ENCODE results near the gene CFAP107.
"Not testable (repeated sequence)": the region's sequence is repeated elsewhere in the genome, so short reads cannot be mapped to it uniquely, and the experiment has no call there.

The CFAP107 gene

DNA sequence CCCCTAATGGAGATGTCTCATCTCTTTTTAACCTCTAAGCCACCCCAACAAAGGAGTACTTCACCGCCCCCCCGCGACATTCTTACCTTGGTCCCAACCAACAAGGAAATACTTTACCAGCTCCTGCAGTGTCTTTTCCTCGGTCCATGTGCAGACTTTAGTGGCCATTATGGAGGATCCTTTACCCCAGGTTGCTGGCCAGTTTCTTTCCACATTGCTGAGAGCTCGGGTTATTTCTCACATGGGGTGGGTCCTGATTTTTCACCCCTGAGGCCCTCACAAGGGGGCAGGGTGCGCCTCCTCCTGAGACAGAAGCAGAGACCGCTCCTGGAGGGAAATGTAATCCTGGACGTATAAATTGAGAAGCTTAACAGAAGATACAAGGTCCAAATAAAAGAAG is 33.1 kb upstream of the CFAP107 start:
- Histone ChIP-seq H3K4me3 (ENCODE audit: low read depth in 1 of 5, low read length in 5 of 5) (no peak overlapping the region), H3K4me1 (ENCODE audit: control insufficient read depth in 5 of 5, insufficient read depth in 5 of 5, low read length in 5 of 5) (peaks cover 2 to 44% (median 35%) of the 10 kb centered on the region in 5 donors), H3K9me3 (ENCODE audit: control insufficient read depth in 5 of 5, low read length in 5 of 5) (no peaks in the 10 kb centered on the region), H3K27ac (ENCODE audit: low read depth, low read length) (no peak overlapping the region), H3K36me3 (ENCODE audit: control insufficient read depth in 5 of 5, insufficient read depth in 5 of 5, low read length in 5 of 5) (no peaks in the 10 kb centered on the region), H3K9ac (ENCODE audit: low read length in 5 of 5) (no peak overlapping the region), H3K27me3 (ENCODE audit: control insufficient read depth in 5 of 5, insufficient read depth in 4 of 5, low read length in 5 of 5) (no peaks in the 10 kb centered on the region)

DNA sequence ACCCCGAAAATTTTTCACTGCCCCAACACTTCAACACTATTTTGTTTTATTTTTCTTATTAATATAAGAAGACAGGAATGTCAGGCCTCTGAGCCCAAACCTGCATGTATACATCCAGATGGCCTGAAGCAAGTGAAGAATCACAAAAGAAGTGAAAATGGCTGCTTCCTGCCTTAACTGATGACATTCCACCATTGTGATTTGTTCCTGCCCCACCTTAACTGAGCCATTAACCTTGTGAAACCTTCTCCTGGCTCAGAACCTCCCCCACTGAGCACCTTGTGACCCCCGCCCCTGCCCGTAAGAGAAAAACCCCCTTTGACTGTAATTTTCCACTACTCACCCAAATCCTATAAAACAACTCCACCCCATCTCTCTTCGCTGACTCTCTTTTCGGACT is 32.3 kb upstream of the CFAP107 start:
- H3K27ac ChIP-seq (ENCODE audit: low read depth, low read length); H3K36me3 ChIP-seq (ENCODE audit: control insufficient read depth in 5 of 5, insufficient read depth in 5 of 5, low read length in 5 of 5); H3K9me3 ChIP-seq (ENCODE audit: control insufficient read depth in 5 of 5, low read length in 5 of 5); H3K27me3 ChIP-seq (ENCODE audit: control insufficient read depth in 5 of 5, insufficient read depth in 4 of 5, low read length in 5 of 5); H3K4me3 ChIP-seq (ENCODE audit: low read depth in 1 of 5, low read length in 5 of 5); H3K9ac ChIP-seq (ENCODE audit: low read length in 5 of 5): not testable (repeated sequence)
- peaks cover 2 to 42% (median 34%) of the 10 kb centered on the region in 5 donors for H3K4me1 ChIP-seq (ENCODE audit: control insufficient read depth in 5 of 5, insufficient read depth in 5 of 5, low read length in 5 of 5)

DNA sequence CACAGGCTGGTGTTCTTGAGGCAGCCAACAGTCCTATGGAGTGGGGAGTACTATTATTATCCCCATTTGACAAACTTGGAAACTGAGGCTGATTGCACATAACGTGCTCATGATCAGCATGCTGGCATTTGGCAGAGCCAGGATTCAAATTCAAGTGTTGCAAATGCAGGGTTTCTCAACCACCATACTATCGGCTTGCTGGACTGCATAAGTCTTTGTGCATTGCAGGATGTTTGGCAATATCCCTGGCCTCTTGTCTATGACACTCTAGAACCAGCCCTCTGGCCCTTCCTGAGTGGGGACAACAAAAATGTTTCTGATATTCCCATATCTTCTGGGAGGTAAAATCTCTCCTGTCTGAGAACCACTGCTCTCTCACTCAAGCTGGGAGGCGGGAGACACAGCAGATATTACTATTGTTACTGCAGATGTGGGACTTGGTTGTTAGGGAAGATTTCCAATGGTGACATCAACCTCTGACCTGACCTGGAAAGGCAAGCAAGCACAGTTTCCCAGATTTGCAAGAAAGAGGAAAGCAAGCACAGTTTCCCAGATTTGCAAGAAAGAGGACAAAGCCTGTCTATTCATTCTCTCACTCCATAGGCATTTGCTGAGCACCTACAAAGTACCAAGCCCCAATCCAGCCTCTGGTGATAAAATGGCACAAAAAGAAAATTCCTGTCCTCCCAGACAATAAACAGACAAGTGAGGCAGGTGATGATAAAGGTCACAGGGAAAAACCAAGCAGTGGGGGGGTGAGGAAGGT is 31.1 kb upstream of the CFAP107 start:
- H3K9ac ChIP-seq (ENCODE audit: low read length in 5 of 5), result peak overlapping the region in 1 of 5 donors; percentile 20
- H3K4me1 ChIP-seq (ENCODE audit: control insufficient read depth in 5 of 5, insufficient read depth in 5 of 5, low read length in 5 of 5), result peaks cover 2 to 34% (median 31%) of the 10 kb centered on the region in 5 donors
- H3K36me3 ChIP-seq (ENCODE audit: control insufficient read depth in 5 of 5, insufficient read depth in 5 of 5, low read length in 5 of 5), result no peaks in the 10 kb centered on the region
- H3K4me3 ChIP-seq (ENCODE audit: low read depth in 1 of 5, low read length in 5 of 5), result no peak overlapping the region
- H3K27ac ChIP-seq (ENCODE audit: low read depth, low read length), result peak overlapping the region; percentile 30
- H3K9me3 ChIP-seq (ENCODE audit: control insufficient read depth in 5 of 5, low read length in 5 of 5), result no peaks in the 10 kb centered on the region
- H3K27me3 ChIP-seq (ENCODE audit: control insufficient read depth in 5 of 5, insufficient read depth in 4 of 5, low read length in 5 of 5), result no peaks in the 10 kb centered on the region

DNA sequence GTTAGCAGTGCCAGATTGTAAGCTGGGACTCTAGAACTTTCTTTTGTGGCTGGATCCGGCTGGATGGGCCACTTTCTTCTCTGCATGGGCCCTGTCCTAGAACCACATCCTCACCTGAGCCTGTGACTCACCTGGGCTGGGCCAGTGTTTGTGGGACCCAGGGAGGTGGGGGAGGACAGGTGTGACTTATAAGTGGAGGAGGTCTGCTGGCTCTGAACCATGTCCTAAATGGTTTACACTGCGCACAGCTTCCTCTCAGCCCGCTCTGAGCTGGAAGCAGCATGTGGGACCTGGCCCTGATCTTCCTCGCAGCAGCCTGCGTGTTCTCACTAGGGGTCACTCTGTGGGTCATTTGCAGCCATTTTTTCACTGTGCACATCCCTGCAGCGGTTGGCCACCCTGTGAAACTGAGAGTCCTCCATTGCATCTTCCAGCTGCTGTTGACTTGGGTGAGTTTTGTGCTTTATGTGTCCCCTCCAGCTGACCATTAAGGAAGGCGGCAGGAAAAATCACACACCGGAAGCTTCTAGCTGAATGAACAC is 30.0 kb upstream of the CFAP107 start, which contains the start of gene AADACL3:
Gene AADACL3 (plus strand): TSS at position 215 of the 542 bp plus-strand sequence. CDS start 67 bp downstream, at position 282.
- Histone ChIP-seq H3K9ac (ENCODE audit: low read length in 5 of 5) (peak within 1 kb of the TSS in 1 of 5 donors; percentile 20), H3K27me3 (ENCODE audit: control insufficient read depth in 5 of 5, insufficient read depth in 4 of 5, low read length in 5 of 5) (no peaks in the 10 kb centered on the region), H3K4me3 (ENCODE audit: low read depth in 1 of 5, low read length in 5 of 5) (no peak within 1 kb of the TSS), H3K4me1 (ENCODE audit: control insufficient read depth in 5 of 5, insufficient read depth in 5 of 5, low read length in 5 of 5) (peaks cover 2 to 44% (median 37%) of the 10 kb centered on the region in 5 donors), H3K9me3 (ENCODE audit: control insufficient read depth in 5 of 5, low read length in 5 of 5) (no peaks in the 10 kb centered on the region), H3K36me3 (ENCODE audit: control insufficient read depth in 5 of 5, insufficient read depth in 5 of 5, low read length in 5 of 5) (no peaks in the 10 kb centered on the region), H3K27ac (ENCODE audit: low read depth, low read length) (peak within 1 kb of the TSS; percentile 30)

DNA sequence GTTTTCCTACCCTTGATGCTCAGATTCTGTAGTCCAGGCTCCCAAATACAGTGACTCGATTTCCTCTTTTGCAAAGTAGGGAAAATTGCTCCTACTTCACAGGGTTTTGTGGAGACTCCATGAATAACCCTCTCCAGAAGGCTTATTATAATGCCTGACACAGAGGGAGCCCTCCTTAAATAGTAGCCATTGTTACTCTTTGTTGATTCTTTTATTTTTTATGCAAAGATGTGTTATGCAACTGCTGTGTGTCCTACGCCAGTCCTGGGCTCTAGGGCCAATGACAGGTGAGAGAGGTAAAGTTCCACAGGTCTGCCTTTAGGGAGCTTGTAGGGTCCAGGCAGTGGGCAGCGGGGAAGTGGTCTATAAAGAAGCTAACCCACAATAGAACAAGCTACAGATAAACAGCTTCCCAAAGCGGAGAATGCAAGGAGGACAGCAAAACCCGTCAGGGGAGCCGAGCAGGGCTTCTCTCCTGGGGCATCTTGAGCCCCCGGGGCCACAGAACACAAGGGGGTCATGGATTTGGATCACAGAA is 28.6 kb upstream of the CFAP107 start:
- Histone ChIP-seq H3K4me3 (ENCODE audit: low read depth in 1 of 5, low read length in 5 of 5) (no peak overlapping the region), H3K9me3 (ENCODE audit: control insufficient read depth in 5 of 5, low read length in 5 of 5) (no peaks in the 10 kb centered on the region), H3K9ac (ENCODE audit: low read length in 5 of 5) (no peak overlapping the region), H3K27ac (ENCODE audit: low read depth, low read length) (no peak overlapping the region), H3K4me1 (ENCODE audit: control insufficient read depth in 5 of 5, insufficient read depth in 5 of 5, low read length in 5 of 5) (peaks cover 2 to 31% (median 23%) of the 10 kb centered on the region in 5 donors), H3K36me3 (ENCODE audit: control insufficient read depth in 5 of 5, insufficient read depth in 5 of 5, low read length in 5 of 5) (no peaks in the 10 kb centered on the region), H3K27me3 (ENCODE audit: control insufficient read depth in 5 of 5, insufficient read depth in 4 of 5, low read length in 5 of 5) (no peaks in the 10 kb centered on the region)

DNA sequence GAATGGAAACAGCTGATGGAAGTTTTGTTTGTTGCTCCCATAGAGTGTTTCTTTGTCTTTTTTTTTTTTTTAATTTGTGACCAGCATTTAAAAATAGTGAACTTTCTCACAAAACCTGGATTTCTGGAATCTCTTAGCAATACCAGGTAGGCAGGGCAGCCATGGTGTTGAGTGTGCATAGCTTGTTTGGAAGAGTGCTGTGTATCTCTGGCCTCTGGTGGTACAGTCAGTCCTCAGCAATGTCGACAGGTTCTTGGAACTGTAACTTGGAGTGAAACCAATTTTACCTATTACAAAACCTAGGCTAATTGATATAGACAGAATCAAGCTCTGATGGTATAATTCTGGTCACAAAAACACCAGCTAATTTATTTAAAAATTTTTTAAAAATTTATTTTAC is 23.4 kb upstream of the CFAP107 start:
- no peaks in the 10 kb centered on the region for H3K36me3 ChIP-seq (ENCODE audit: control insufficient read depth in 5 of 5, insufficient read depth in 5 of 5, low read length in 5 of 5)
- peaks cover 0 to 17% (median 9%) of the 10 kb centered on the region in 5 donors for H3K4me1 ChIP-seq (ENCODE audit: control insufficient read depth in 5 of 5, insufficient read depth in 5 of 5, low read length in 5 of 5)
- no peaks in the 10 kb centered on the region for H3K27me3 ChIP-seq (ENCODE audit: control insufficient read depth in 5 of 5, insufficient read depth in 4 of 5, low read length in 5 of 5)
- no peaks in the 10 kb centered on the region for H3K9me3 ChIP-seq (ENCODE audit: control insufficient read depth in 5 of 5, low read length in 5 of 5)
- no peak overlapping the region for H3K4me3 ChIP-seq (ENCODE audit: low read depth in 1 of 5, low read length in 5 of 5)
- no peak overlapping the region for H3K27ac ChIP-seq (ENCODE audit: low read depth, low read length)
- no peak overlapping the region for H3K9ac ChIP-seq (ENCODE audit: low read length in 5 of 5)

DNA sequence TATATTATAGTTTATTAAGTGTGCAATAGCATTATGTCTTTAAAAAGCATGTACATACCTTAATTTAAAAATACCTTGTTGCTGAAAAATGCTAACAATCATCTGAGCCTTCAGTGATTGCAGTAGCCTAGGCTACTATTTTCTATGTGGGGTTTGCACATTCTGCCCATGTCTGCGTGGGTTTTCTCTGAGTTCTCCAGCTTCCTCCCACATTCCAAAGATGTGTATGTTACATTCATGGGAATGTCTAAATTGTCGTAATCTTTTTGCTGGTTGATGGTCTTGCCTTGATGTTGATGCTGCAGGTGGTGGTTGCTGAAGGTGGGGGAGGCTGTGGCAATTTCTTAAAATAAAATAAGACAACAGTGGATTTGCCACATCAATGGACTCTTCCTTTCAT is 17.6 kb upstream of the CFAP107 start:
- no peaks in the 10 kb centered on the region for H3K27me3 ChIP-seq (ENCODE audit: control insufficient read depth in 5 of 5, insufficient read depth in 4 of 5, low read length in 5 of 5)
- no peaks in the 10 kb centered on the region for H3K36me3 ChIP-seq (ENCODE audit: control insufficient read depth in 5 of 5, insufficient read depth in 5 of 5, low read length in 5 of 5)
- H3K9me3 ChIP-seq (ENCODE audit: control insufficient read depth in 5 of 5, low read length in 5 of 5), result peaks cover 0 to 14% (median 8%) of the 10 kb centered on the region in 5 donors
- H3K4me1 ChIP-seq (ENCODE audit: control insufficient read depth in 5 of 5, insufficient read depth in 5 of 5, low read length in 5 of 5), result no peaks in the 10 kb centered on the region
- no peak overlapping the region for H3K4me3 ChIP-seq (ENCODE audit: low read depth in 1 of 5, low read length in 5 of 5)
- no peak overlapping the region for H3K27ac ChIP-seq (ENCODE audit: low read depth, low read length)
- no peak overlapping the region for H3K9ac ChIP-seq (ENCODE audit: low read length in 5 of 5)

DNA sequence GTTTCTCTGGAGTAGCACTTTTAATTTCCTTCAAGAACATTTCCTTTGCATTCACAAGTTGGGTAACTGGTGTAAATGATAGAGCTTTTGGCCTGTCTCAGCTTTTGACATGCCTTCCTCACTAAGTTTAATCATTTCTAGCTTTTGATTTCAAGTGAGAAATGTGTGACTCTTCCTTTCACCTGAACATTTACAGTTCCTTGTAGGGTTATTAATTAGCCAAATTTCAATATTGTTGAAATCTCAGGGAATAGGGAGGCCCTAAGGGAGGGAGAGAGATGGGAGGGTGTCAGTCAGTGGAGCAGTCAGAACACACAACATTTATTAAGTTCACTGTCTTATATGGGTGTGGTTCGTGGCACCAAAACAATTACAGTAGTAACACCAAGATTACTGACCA is 15.8 kb upstream of the CFAP107 start:
- Histone ChIP-seq H3K9ac (ENCODE audit: low read length in 5 of 5) (no peak overlapping the region), H3K27me3 (ENCODE audit: control insufficient read depth in 5 of 5, insufficient read depth in 4 of 5, low read length in 5 of 5) (no peaks in the 10 kb centered on the region), H3K4me3 (ENCODE audit: low read depth in 1 of 5, low read length in 5 of 5) (no peak overlapping the region), H3K27ac (ENCODE audit: low read depth, low read length) (no peak overlapping the region), H3K4me1 (ENCODE audit: control insufficient read depth in 5 of 5, insufficient read depth in 5 of 5, low read length in 5 of 5) (peaks cover 0 to 7% (median 0%) of the 10 kb centered on the region in 5 donors), H3K9me3 (ENCODE audit: control insufficient read depth in 5 of 5, low read length in 5 of 5) (peaks cover 0 to 14% (median 8%) of the 10 kb centered on the region in 5 donors), H3K36me3 (ENCODE audit: control insufficient read depth in 5 of 5, insufficient read depth in 5 of 5, low read length in 5 of 5) (no peaks in the 10 kb centered on the region)

DNA sequence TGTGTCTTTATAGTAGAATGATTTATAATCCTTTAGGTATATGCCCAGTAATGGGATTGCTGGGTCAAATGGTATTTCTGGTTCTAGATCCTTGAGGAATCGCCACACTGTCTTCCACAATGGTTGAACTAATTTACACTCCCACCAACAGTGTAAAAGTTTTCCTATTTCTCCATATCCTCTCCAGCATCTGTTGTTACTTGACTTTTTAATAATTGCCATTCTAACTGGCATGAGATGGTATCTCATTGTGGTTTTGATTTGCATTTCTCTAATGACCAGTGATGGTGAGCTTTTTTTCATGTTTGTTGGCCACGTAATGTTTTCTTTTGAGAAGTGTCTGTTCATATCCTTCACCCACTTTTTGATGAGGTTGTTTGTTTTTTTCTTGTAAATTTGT is 14.9 kb upstream of the CFAP107 start:
- H3K36me3 ChIP-seq (ENCODE audit: control insufficient read depth in 5 of 5, insufficient read depth in 5 of 5, low read length in 5 of 5); H3K4me3 ChIP-seq (ENCODE audit: low read depth in 1 of 5, low read length in 5 of 5); H3K4me1 ChIP-seq (ENCODE audit: control insufficient read depth in 5 of 5, insufficient read depth in 5 of 5, low read length in 5 of 5); H3K9ac ChIP-seq (ENCODE audit: low read length in 5 of 5); H3K27me3 ChIP-seq (ENCODE audit: control insufficient read depth in 5 of 5, insufficient read depth in 4 of 5, low read length in 5 of 5); H3K27ac ChIP-seq (ENCODE audit: low read depth, low read length): not testable (repeated sequence)
- peaks cover 0 to 14% (median 8%) of the 10 kb centered on the region in 5 donors for H3K9me3 ChIP-seq (ENCODE audit: control insufficient read depth in 5 of 5, low read length in 5 of 5)

DNA sequence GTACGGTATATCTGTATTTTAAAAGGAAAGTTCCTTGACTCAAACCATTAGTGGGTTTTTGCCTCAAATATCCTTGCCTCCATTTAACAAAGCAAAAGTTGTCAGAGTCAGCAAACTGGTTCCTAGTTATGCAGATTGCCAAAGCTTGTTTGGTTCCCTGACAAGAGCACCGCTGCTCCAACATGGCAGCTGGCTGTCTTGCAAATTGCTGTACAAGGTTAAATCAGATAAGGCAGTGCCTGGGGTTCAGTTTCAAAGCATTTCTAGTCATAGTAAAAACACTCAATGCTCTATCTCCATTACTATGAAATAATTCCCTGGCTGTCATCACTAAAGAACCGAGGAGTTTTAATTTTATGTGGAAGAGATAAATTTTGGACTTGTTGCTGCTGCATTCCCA is 11.3 kb upstream of the CFAP107 start:
- H3K9ac ChIP-seq (ENCODE audit: low read length in 5 of 5), result no peak overlapping the region
- H3K36me3 ChIP-seq (ENCODE audit: control insufficient read depth in 5 of 5, insufficient read depth in 5 of 5, low read length in 5 of 5), result no peaks in the 10 kb centered on the region
- no peak overlapping the region for H3K27ac ChIP-seq (ENCODE audit: low read depth, low read length)
- no peak overlapping the region for H3K4me3 ChIP-seq (ENCODE audit: low read depth in 1 of 5, low read length in 5 of 5)
- H3K27me3 ChIP-seq (ENCODE audit: control insufficient read depth in 5 of 5, insufficient read depth in 4 of 5, low read length in 5 of 5), result no peaks in the 10 kb centered on the region
- peaks cover 0 to 7% (median 0%) of the 10 kb centered on the region in 5 donors for H3K4me1 ChIP-seq (ENCODE audit: control insufficient read depth in 5 of 5, insufficient read depth in 5 of 5, low read length in 5 of 5)
- H3K9me3 ChIP-seq (ENCODE audit: control insufficient read depth in 5 of 5, low read length in 5 of 5), result peaks cover 0 to 7% (median 4%) of the 10 kb centered on the region in 5 donors

Measured in subcutaneous abdominal adipose tissue (tissue), 5 donors.